AG04449 (cell line): ENCODE measurements around the gene PREX1.

Experiments used
- CTCF ChIA-PET: fragments of 350-600 bp; formaldehyde crosslinking; extraction: SDS; loops from one replicate; lab custom pipeline; 2021; ENCODE audit warnings: antibody characterized with exemption; lab: Yijun Ruan, JAX
- POLR2A ChIA-PET: fragments of 400-600, 350-600 bp; formaldehyde crosslinking; extraction: SDS; loops from one replicate; lab custom pipeline; 2020; ENCODE audit warnings: antibody characterized with exemption, inconsistent platforms; lab: Yijun Ruan, JAX
- DNase-seq: peaks from one replicate; pipeline ENCODE4 v3.0.0-alpha.2; 2010; ENCODE audit warnings: low read depth, low spot score
- H3K4me3 ChIP-seq: 2 replicates; pipeline ENCODE4 v1.5.1; 2011; ENCODE audit warnings: low read depth, mild to moderate bottlenecking, control low read depth, low read length
- CTCF ChIP-seq: IDR thresholded peaks from one replicate; pipeline ENCODE4 v1.5.1; 2011; ENCODE audit warnings: mild to moderate bottlenecking, moderate library complexity, low read length, control low read depth, inconsistent platforms; ENCODE audit not compliant: insufficient read depth; ENCODE audit errors: missing control alignments

PREX1 gene

GRCh38 chr20:48698507-48699267 is 129.1 kb downstream of the PREX1 start:
- ChIA-PET CTCF (interaction anchor here (1.1 to 2.0 kb wide), 2 partner anchors 12 to 42 kb away, joined by 3 to 4 read pairs; no protein-coding TSS in a partner anchor), POLR2A (interaction anchor here (1.0 kb wide), 1 partner anchor 16 kb away, joined by 3 read pairs; no protein-coding TSS in a partner anchor)
- DNase-seq, result no peak
- H3K4me3 ChIP-seq, result no peak overlapping the region
- TF ChIP-seq CTCF, result no peak

- POLR2A ChIA-PET, result interaction anchor here (1.0 to 1.2 kb wide), 2 partner anchors 15 to 147 kb away, joined by 3 read pairs; no protein-coding TSS in a partner anchor
- H3K4me3 ChIP-seq, result no peak overlapping the region
- TF ChIP-seq CTCF, result no peak
- DNase-seq, result no peak
- CTCF ChIA-PET, result interaction anchor here (1.1 kb wide), 1 partner anchor 12 kb away, joined by 3 read pairs; no protein-coding TSS in a partner anchor
These were observed 129.8 kb downstream of the PREX1 start for GRCh38 chr20:48697845-48698491.

- DNase-seq, result no peak
- no peak for TF ChIP-seq CTCF
- H3K4me3 ChIP-seq, result no peak overlapping the region
- ChIA-PET POLR2A (interaction anchor here (1.2 kb wide), 1 partner anchor 148 kb away, joined by 3 read pairs; no protein-coding TSS in a partner anchor), CTCF (interaction anchor here (0.6 to 2.0 kb wide), 2 partner anchors 9 kb away, joined by 3 to 9 read pairs; no protein-coding TSS in a partner anchor)
These were observed 131.1 kb downstream of the PREX1 start for GRCh38 chr20:48696671-48697070.

- no peak for TF ChIP-seq CTCF
- POLR2A ChIA-PET, result interaction anchor here (1.2 kb wide), 1 partner anchor 12 kb away, joined by 3 read pairs; no protein-coding TSS in a partner anchor
- CTCF ChIA-PET, result interaction anchor here (0.6 to 2.0 kb wide), 2 partner anchors 8 to 10 kb away, joined by 3 to 9 read pairs; no protein-coding TSS in a partner anchor
These were observed 132.1 kb downstream of the PREX1 start for GRCh38 chr20:48695738-48696137.

GRCh38 chr20:48695255-48695654 is 132.5 kb downstream of the PREX1 start:
- POLR2A ChIA-PET, result interaction anchor here (1.2 kb wide), 1 partner anchor 12 kb away, joined by 3 read pairs; no protein-coding TSS in a partner anchor
- no peak overlapping the region for H3K4me3 ChIP-seq
- CTCF ChIA-PET, result no interaction called here
- DNase-seq, result no peak
- TF ChIP-seq CTCF, result no peak

More at GRCh38 chr20:48695738-48696137, 132.1 kb downstream of the PREX1 start:
- no peak for DNase-seq
- H3K4me3 ChIP-seq, result no peak overlapping the region
